HCT116 (cell line): Measurements from ENCODE around the gene TRMT13. TPM values are rescaled to one million over a fixed set of nuclear protein-coding genes. Genes with fewer than 3 reads are reported as not detected.

Experiments used
- ATAC-seq: fragments of 200-7000 bp; cut with Tn5 transposase; 2 replicates; pipeline ENCODE4 v1.9.1; 2020; ENCODE audit warnings: mild to moderate bottlenecking, moderate library complexity
- BruUV-seq: library from RNA; stranded (reverse); fragments of 400-500 nt; replicated peaks from 2 replicates; lab custom pipeline; 2021; lab: Mats Ljungman, UMichigan
- CTCF ChIA-PET: fragments of 300-600 bp; sonication (Branson Sonifier 250); formaldehyde crosslinking; loops from one replicate; lab custom pipeline; 2021; ENCODE audit warnings: antibody characterized with exemption; lab: Charles Lee
- POLR2A ChIA-PET: fragments of 300-600, 350-600 bp; sonication (Branson Sonifier 250); formaldehyde crosslinking; loops from one replicate; lab custom pipeline; 2021; ENCODE audit warnings: antibody characterized with exemption; lab: Charles Lee
- RAD21 ChIA-PET, 2 experiments: fragments of 300-600 bp; sonication (Branson Sonifier 250); formaldehyde crosslinking; loops; one replicate each; lab custom pipeline; 2023; ENCODE audit warnings: low total read pairs in 2 of 2; ENCODE audit not compliant: uncharacterized antibody in 2 of 2, unreplicated experiment in 2 of 2, low non-redundant PET in 1 of 2; lab: Charles Lee
- DNase-seq: peaks from one replicate; pipeline ENCODE4 v3.0.0-alpha.2; 2010; ENCODE audit warnings: low read depth, low spot score
- H2AFZ ChIP-seq: fragments of 200-600 bp; shearing (Covaris generic), sonication (generic); 2 replicates; pipeline ENCODE4 v1.6.1; 2017; ENCODE audit warnings: low read depth, mixed run types, mixed read lengths, antibody characterized with exemption, low read length; ENCODE audit not compliant: poor library complexity, severe bottlenecking
- H3K27ac ChIP-seq: 2 replicates; pipeline ENCODE4 v1.5.1; 2012; ENCODE audit warnings: low read depth, low read length
- H3K27me3 ChIP-seq: fragments of 200-600 bp; sonication (generic); 2 replicates; pipeline ENCODE4 v1.6.1; 2016; ENCODE audit warnings: mixed run types, low read length, mixed read lengths; ENCODE audit not compliant: insufficient read depth
- H3K36me3 ChIP-seq, 2 experiments: fragments of 200-500 bp in 1 of 2; fragments of 200-600 bp in 1 of 2; sonication (Bioruptor generic) in 1 of 2; sonication (generic) in 1 of 2; 2 replicates each; pipeline versions ENCODE4 v1.5.1 to v1.6.1; 2014 to 2016; ENCODE audit warnings: low read length in 2 of 2, inconsistent platforms in 1 of 2, mixed read lengths in 1 of 2, mixed run types in 1 of 2; ENCODE audit not compliant: insufficient read depth in 2 of 2, control insufficient read depth in 1 of 2
- H3K4me1 ChIP-seq, 2 experiments: fragments of 200-600 bp in 1 of 2; sonication (generic) in 1 of 2; 2 replicates each; pipeline versions ENCODE4 v1.5.1 to v1.6.1; 2012 to 2017; ENCODE audit warnings: low read length in 2 of 2, inconsistent platforms in 1 of 2, mild to moderate bottlenecking in 1 of 2, mixed read lengths in 1 of 2, mixed run types in 1 of 2, moderate library complexity in 1 of 2; ENCODE audit not compliant: insufficient read depth in 2 of 2, control insufficient read depth in 1 of 2
- H3K4me2 ChIP-seq: fragments of 200-600 bp; sonication (generic); 2 replicates; pipeline ENCODE4 v1.6.1; 2017; ENCODE audit warnings: mixed run types, low read length, mixed read lengths
- H3K4me3 ChIP-seq, 2 experiments: fragments of 200-600 bp in 1 of 2; sonication (generic) in 1 of 2; replicated peaks in 1 of 2; 2 replicates each; pipeline ENCODE4 v1.5.1; 2011 to 2016; ENCODE audit warnings: low read length in 2 of 2, control low read depth in 1 of 2, low read depth in 1 of 2, mild to moderate bottlenecking in 1 of 2, mixed read lengths in 1 of 2, mixed run types in 1 of 2
- H3K79me2 ChIP-seq: fragments of 200-600 bp; sonication (generic); 2 replicates; pipeline ENCODE4 v1.6.1; 2017; ENCODE audit warnings: mild to moderate bottlenecking, mixed run types, low read length, moderate library complexity, mixed read lengths; ENCODE audit not compliant: insufficient read depth
- H3K9ac ChIP-seq: fragments of 200-600 bp; sonication (generic); 2 replicates; pipeline ENCODE4 v1.6.1; 2016; ENCODE audit warnings: low read length, mixed read lengths
- H3K9me2 ChIP-seq: fragments of 200-600 bp; sonication (generic), shearing (Covaris generic); 2 replicates; pipeline ENCODE4 v1.6.1; 2017; ENCODE audit warnings: mixed run types, mild to moderate bottlenecking, moderate library complexity; ENCODE audit not compliant: insufficient read depth
- H3K9me3 ChIP-seq, 2 experiments: fragments of 200-500 bp in 1 of 2; fragments of 200-600 bp in 1 of 2; sonication (Bioruptor generic) in 1 of 2; sonication (generic) in 1 of 2; 2 replicates each; pipeline ENCODE4 v1.6.1; 2014 to 2017; ENCODE audit warnings: low read length in 2 of 2, mixed read lengths in 2 of 2, inconsistent platforms in 1 of 2, low read depth in 1 of 2, mild to moderate bottlenecking in 1 of 2, mixed run types in 1 of 2, moderate library complexity in 1 of 2; ENCODE audit not compliant: control insufficient read depth in 1 of 2, insufficient read depth in 1 of 2
- H4K20me1 ChIP-seq: fragments of 200-600 bp; sonication (generic), shearing (Covaris generic); 2 replicates; pipeline ENCODE4 v1.6.1; 2017; ENCODE audit warnings: mixed run types, mild to moderate bottlenecking, moderate library complexity; ENCODE audit not compliant: insufficient read depth
- CBX3 ChIP-seq: IDR thresholded peaks from 2 replicates; pipeline ENCODE4 v1.6.1; 2012; ENCODE audit warnings: low read depth
- CEBPB ChIP-seq: IDR thresholded peaks from 2 replicates; pipeline ENCODE4 v1.6.1; 2012; ENCODE audit warnings: low read depth
- EGR1 ChIP-seq: IDR thresholded peaks from 2 replicates; pipeline ENCODE4 v1.6.1; 2012; ENCODE audit warnings: low read depth
- EZH2phosphoT487 ChIP-seq: fragments of 200-600 bp; IDR thresholded peaks from 2 replicates; pipeline ENCODE4 v1.6.1; 2018; ENCODE audit warnings: antibody characterized with exemption, borderline replicate concordance
- FOSL1 ChIP-seq: IDR thresholded peaks from 2 replicates; pipeline ENCODE4 v1.6.1; 2012; ENCODE audit warnings: low read depth
- POLR2AphosphoS5 ChIP-seq: IDR thresholded peaks from 2 replicates; pipeline ENCODE4 v1.6.1; 2011; ENCODE audit warnings: mild to moderate bottlenecking, low read depth, low read length, moderate library complexity
- RAD21 ChIP-seq: IDR thresholded peaks from 2 replicates; pipeline ENCODE4 v1.6.1; 2012; ENCODE audit warnings: low read depth, mild to moderate bottlenecking
- SP1 ChIP-seq: IDR thresholded peaks from 2 replicates; pipeline ENCODE4 v1.6.1; 2012; ENCODE audit warnings: low read depth
- TCF7L2 ChIP-seq: IDR thresholded peaks from 2 replicates; pipeline ENCODE4 v1.7.0; 2011; ENCODE audit warnings: borderline replicate concordance, inconsistent platforms; ENCODE audit not compliant: insufficient read depth, insufficient read length; ENCODE audit errors: extremely low read depth
- intact Hi-C: fragments of 100-400 bp; cut with micrococcal nuclease; formaldehyde crosslinking; loops from 2 replicates; pipeline ENCODE4 v1.10.0; 2022
- total RNA-seq: library from RNA; stranded (reverse); gene quantifications from one replicate; pipeline ENCODE4 v1.2.1, GENCODE V29; 2021; ENCODE audit not compliant: unreplicated experiment
- TF ChIP-seq, protein P1 (sequence below): IDR thresholded peaks from 2 replicates; pipeline ENCODE4 v1.6.1; 2011; ENCODE audit warnings: mild to moderate bottlenecking, low read length, moderate library complexity; ENCODE audit not compliant: insufficient replicate concordance; ENCODE audit errors: extremely low read depth
- TF ChIP-seq, protein P2 (sequence below): IDR thresholded peaks from 2 replicates; pipeline ENCODE4 v1.6.1; 2012
- TF ChIP-seq, protein P3 (sequence below), 3 experiments: fragments of 200-600 bp in 1 of 3; sonication (generic) in 1 of 3; IDR thresholded peaks in 2 of 3; conservative IDR thresholded peaks in 1 of 3; 2 replicates each; pipeline ENCODE4 v1.5.1; 2012 to 2017; ENCODE audit warnings: low read depth in 2 of 3, low read length in 2 of 3, antibody characterized with exemption in 1 of 3, borderline replicate concordance in 1 of 3, control low read depth in 1 of 3, mild to moderate bottlenecking in 1 of 3, mixed read lengths in 1 of 3, mixed run types in 1 of 3, moderate library complexity in 1 of 3; ENCODE audit not compliant: insufficient read depth in 1 of 3
- TF ChIP-seq, protein P4 (sequence below): IDR thresholded peaks from 2 replicates; pipeline ENCODE4 v1.6.1; 2012

TRMT13 gene
- total RNA-seq, 1 experiment from 2014 or later, result 13.2 TPM

DNA sequence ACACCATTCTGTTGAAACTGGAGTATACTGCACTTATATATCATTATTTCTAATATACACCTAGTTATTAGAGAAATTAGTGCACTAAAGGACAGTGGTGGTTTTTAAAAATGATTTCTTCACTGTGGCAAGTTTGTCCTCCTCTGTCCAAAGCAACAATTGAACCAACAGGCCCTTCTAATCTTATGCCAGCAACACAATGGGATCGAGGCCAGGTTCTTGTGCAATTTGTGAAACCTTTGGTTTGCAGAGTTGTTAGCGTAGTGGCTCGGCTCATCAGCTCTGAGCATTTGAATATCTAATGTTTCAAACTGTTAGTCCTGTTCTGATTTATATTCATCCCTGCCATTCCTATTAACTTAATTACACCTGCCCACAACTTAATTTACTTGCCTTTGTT is 54.9 kb downstream of the TRMT13 start (continued):
- TF ChIP-seq, protein P1, sequence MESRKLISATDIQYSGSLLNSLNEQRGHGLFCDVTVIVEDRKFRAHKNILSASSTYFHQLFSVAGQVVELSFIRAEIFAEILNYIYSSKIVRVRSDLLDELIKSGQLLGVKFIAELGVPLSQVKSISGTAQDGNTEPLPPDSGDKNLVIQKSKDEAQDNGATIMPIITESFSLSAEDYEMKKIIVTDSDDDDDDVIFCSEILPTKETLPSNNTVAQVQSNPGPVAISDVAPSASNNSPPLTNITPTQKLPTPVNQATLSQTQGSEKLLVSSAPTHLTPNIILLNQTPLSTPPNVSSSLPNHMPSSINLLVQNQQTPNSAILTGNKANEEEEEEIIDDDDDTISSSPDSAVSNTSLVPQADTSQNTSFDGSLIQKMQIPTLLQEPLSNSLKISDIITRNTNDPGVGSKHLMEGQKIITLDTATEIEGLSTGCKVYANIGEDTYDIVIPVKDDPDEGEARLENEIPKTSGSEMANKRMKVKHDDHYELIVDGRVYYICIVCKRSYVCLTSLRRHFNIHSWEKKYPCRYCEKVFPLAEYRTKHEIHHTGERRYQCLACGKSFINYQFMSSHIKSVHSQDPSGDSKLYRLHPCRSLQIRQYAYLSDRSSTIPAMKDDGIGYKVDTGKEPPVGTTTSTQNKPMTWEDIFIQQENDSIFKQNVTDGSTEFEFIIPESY, result no peak
- TF ChIP-seq RAD21, result no peak
- TF ChIP-seq TCF7L2, result no peak
- TF ChIP-seq, protein P2, sequence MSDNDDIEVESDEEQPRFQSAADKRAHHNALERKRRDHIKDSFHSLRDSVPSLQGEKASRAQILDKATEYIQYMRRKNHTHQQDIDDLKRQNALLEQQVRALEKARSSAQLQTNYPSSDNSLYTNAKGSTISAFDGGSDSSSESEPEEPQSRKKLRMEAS, result no peak
- no peak for TF ChIP-seq FOSL1
- no peak for TF ChIP-seq CEBPB
- TF ChIP-seq CBX3, result no peak
- TF ChIP-seq, protein P3, sequence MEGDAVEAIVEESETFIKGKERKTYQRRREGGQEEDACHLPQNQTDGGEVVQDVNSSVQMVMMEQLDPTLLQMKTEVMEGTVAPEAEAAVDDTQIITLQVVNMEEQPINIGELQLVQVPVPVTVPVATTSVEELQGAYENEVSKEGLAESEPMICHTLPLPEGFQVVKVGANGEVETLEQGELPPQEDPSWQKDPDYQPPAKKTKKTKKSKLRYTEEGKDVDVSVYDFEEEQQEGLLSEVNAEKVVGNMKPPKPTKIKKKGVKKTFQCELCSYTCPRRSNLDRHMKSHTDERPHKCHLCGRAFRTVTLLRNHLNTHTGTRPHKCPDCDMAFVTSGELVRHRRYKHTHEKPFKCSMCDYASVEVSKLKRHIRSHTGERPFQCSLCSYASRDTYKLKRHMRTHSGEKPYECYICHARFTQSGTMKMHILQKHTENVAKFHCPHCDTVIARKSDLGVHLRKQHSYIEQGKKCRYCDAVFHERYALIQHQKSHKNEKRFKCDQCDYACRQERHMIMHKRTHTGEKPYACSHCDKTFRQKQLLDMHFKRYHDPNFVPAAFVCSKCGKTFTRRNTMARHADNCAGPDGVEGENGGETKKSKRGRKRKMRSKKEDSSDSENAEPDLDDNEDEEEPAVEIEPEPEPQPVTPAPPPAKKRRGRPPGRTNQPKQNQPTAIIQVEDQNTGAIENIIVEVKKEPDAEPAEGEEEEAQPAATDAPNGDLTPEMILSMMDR (IDR thresholded peaks at IDR 0.05 in 2 of 3, conservative IDR thresholded peaks at IDR 0.05 in 1 of 3; ENCODE audit: borderline replicate concordance in 1 of 3, insufficient read depth in 1 of 3, low read depth in 2 of 3, low read length in 2 of 3), result no peak
- TF ChIP-seq, protein P4, sequence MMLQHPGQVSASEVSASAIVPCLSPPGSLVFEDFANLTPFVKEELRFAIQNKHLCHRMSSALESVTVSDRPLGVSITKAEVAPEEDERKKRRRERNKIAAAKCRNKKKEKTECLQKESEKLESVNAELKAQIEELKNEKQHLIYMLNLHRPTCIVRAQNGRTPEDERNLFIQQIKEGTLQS, result no peak
- TF ChIP-seq, all 23 proteins: peak for 0

DNA sequence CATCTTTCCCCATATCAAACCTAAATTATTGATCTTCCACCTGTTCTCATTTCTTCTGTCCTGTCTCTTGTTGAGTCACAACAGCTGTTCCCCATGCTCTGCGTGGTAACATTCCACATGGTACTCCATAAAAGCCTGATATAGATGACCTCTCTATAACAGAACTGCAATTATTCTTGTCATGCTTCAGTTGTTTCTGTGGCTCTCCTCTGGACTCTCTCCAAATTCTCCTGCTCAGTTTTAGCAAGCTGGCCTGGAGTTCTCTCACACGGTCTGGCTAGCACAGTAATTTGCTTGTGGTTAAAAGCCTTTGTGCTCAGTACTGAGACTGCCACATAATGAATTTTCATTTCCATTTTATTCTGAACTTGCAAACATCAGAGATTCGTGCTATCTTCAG is 55.7 kb downstream of the TRMT13 start:
- CTCF ChIA-PET, result no interaction called here
- Histone ChIP-seq H3K9me2 (no peaks in the 10 kb centered on the region), H3K4me1 (no peaks in the 10 kb centered on the region), H2AFZ (no peak overlapping the region), H3K4me3 (no peak overlapping the region), H3K36me3 (no peaks in the 10 kb centered on the region), H3K27ac (no peak overlapping the region), H3K4me2 (no peak overlapping the region), H3K27me3 (no peaks in the 10 kb centered on the region), H3K79me2 (no peaks in the 10 kb centered on the region), H3K9ac (no peak overlapping the region), H4K20me1 (no peaks in the 10 kb centered on the region), H3K9me3 (no peaks in the 10 kb centered on the region)
- ATAC-seq (no peak), DNase-seq (no peak)
- RAD21 ChIA-PET, result no interaction called here
- intact Hi-C loops, result no loop called here
- BruUV-seq, result no TSS peak
- TF ChIP-seq EGR1 (no peak), SP1 (no peak), EZH2phosphoT487 (no peak), POLR2AphosphoS5 (no peak)
- POLR2A ChIA-PET, result no interaction called here
